OCI-LY3 (cell line): ENCODE data around the gene CPT1C.

Experiments
- H2AFZ ChIP-seq: fragments of 200-600, 300-600 bp; shearing (Covaris generic); 2 replicates; pipeline ENCODE4 v1.6.0; 2014; ENCODE audit warnings: antibody characterized with exemption, low read depth, low read length
- H3K27ac ChIP-seq: fragments of 200-600, 300-600 bp; sonication (generic); 2 replicates; pipeline ENCODE4 v1.5.1; 2014; ENCODE audit warnings: mild to moderate bottlenecking, low read length, moderate library complexity, mixed read lengths
- H3K27me3 ChIP-seq: fragments of 200-600, 300-600 bp; sonication (generic); 2 replicates; pipeline ENCODE4 v1.6.1; 2014; ENCODE audit warnings: low read depth, low read length, mixed read lengths
- H3K36me3 ChIP-seq: fragments of 200-600, 300-600 bp; sonication (generic); replicated peaks from 2 replicates; pipeline ENCODE3; 2014; ENCODE audit warnings: low read depth, low read length, mixed read lengths
- H3K4me1 ChIP-seq: fragments of 300-600, 200-600 bp; sonication (generic); 2 replicates; pipeline ENCODE4 v1.6.1; 2014; ENCODE audit warnings: low read length, mixed read lengths
- H3K4me2 ChIP-seq: fragments of 200-600, 300-600 bp; sonication (generic); 2 replicates; pipeline ENCODE4 v1.6.1; 2014; ENCODE audit warnings: low read length, mixed read lengths
- H3K4me3 ChIP-seq: fragments of 300-600, 200-600 bp; sonication (generic); 2 replicates; pipeline ENCODE4 v1.5.1; 2014; ENCODE audit warnings: antibody characterized with exemption, mild to moderate bottlenecking, low read length, moderate library complexity
- H3K79me2 ChIP-seq: fragments of 300-600, 200-600 bp; shearing (Covaris generic); 2 replicates; pipeline ENCODE4 v1.6.1; 2014; ENCODE audit warnings: mild to moderate bottlenecking, low read length, mixed read lengths
- H3K9ac ChIP-seq: fragments of 300-600, 200-600 bp; shearing (Covaris generic); 2 replicates; pipeline ENCODE4 v1.6.0; 2014; ENCODE audit warnings: mild to moderate bottlenecking, low read length, moderate library complexity
- H3K9me3 ChIP-seq: fragments of 200-600, 300-600 bp; shearing (Covaris generic); 2 replicates; pipeline ENCODE4 v1.6.1; 2014; ENCODE audit warnings: low read length, mixed read lengths; ENCODE audit not compliant: insufficient read depth
- H4K20me1 ChIP-seq: fragments of 200-600, 300-600 bp; sonication (generic); 2 replicates; pipeline ENCODE4 v1.6.1; 2016; ENCODE audit warnings: low read length, mixed read lengths; ENCODE audit not compliant: insufficient read depth
- CTCF ChIP-seq: fragments of 200-600, 300-600 bp; sonication (generic); IDR thresholded peaks from 2 replicates; pipeline ENCODE4 v1.5.1; 2014; ENCODE audit warnings: antibody characterized with exemption, low read length, low read depth
- EZH2phosphoT487 ChIP-seq: fragments of 200-600 bp; shearing (Covaris generic); IDR thresholded peaks from 2 replicates; pipeline ENCODE4 v1.6.1; 2018; ENCODE audit warnings: antibody characterized with exemption, mixed run types, low read depth

CPT1C gene

DNA sequence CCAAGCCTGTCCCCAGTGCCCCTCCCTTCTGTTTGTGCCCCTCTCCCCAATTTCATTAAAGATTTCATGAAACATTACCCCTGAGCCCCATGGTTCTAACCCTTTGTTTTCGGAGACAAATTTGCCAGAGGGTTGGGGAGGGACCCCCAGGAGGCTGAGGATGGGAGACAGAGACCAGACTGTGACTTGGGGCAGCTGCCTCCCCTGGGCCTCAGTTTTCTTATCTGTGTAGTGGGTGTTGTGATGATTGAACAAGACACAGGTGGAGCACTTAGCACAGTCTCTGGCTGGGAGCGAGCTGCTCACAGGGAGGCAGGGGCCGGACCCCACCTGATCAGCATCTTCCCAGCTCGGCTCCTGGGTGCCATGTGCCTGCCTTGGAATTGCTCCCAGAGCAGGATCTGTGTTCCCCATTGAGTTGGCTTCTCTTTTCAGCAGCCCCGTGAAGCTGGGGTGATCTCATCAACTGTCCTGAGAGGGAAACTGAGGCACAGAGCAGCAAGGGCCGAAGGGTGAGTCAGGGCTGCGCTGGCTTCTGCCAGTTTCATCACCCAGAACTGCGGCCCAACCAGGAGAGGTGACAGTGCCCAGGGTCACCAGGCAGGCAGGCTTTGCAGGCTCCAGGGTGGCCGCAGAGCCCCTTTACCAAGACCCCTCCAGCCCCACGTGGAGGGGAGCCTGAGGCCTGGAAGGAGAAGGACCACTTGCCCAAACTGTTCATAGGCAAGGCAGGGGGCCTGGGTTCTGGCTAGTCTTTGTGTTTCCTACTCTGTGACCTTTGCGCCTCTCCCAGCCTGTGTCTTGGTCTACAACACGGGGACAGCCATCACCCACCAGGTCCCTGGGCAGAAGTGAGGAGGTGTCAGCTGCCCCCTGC, 32.1 kb upstream of the CPT1C start:
- no peak overlapping the region for H3K9ac ChIP-seq
- peaks cover 7% of the 10 kb centered on the region; the same call in 1 of the 2 replicates for H3K79me2 ChIP-seq
- H3K27me3 ChIP-seq: no peaks in the 10 kb centered on the region
- H2AFZ ChIP-seq: no peak overlapping the region
- no peak overlapping the region for H3K27ac ChIP-seq
- no peaks in the 10 kb centered on the region for H3K9me3 ChIP-seq
- H3K36me3 ChIP-seq: peaks cover 77% of the 10 kb centered on the region
- 0 out of 2 replicates have a peak, but pooled peaks cover 8% of the 10 kb centered on the region for H4K20me1 ChIP-seq
- H3K4me1 ChIP-seq: peaks cover under 1% of the 10 kb centered on the region; the same call in 1 of the 2 replicates
- H3K4me2 ChIP-seq: no peak overlapping the region
- no peak overlapping the region for H3K4me3 ChIP-seq
- TF ChIP-seq EZH2phosphoT487: no peak
- TF ChIP-seq CTCF: no peak

DNA sequence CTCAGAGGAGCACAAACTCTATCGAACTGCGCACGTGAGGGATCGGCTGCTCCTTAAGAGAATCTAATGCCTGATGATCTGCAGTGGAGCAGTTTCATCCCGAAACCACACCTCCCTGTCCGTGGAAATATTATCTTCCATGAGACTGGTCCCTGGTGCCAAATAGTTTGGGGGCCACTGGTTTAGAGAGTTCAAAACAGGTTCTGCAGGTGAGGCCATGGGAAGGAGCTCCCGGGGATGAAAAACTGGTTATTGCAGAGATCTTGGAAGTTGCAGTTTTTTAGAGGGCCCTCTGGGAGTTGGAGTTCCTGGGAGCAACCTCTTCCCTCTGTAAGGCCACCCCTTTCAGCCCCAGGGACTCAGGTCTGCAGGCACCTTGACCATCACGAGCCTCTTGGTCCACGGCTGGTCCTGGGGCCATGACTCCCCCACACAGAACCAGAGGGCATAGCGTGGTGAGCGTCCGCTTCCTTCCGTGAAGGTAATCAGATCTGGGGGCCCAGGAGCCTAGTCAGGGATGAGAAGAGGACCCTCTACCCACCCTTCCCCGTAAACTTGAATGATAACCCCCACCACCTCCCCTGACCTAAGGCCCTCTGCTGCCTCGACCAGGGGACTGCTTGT, 30.5 kb upstream of the CPT1C start:
- Histone ChIP-seq H3K4me3 (no peak overlapping the region), H2AFZ (no peak overlapping the region), H3K4me2 (no peak overlapping the region), H3K79me2 (peaks cover 23% of the 10 kb centered on the region), H3K27ac (no peak overlapping the region), H3K27me3 (no peaks in the 10 kb centered on the region), H4K20me1 (peaks cover 12% of the 10 kb centered on the region), H3K9me3 (no peaks in the 10 kb centered on the region), H3K9ac (no peak overlapping the region), H3K4me1 (peaks cover 4% of the 10 kb centered on the region; the same call in 1 of the 2 replicates), H3K36me3 (peaks cover 63% of the 10 kb centered on the region)
- TF ChIP-seq CTCF: no peak
- TF ChIP-seq EZH2phosphoT487: no peak

- no peak for TF ChIP-seq CTCF
- Histone ChIP-seq H3K9me3 (no peaks in the 10 kb centered on the region), H3K27ac (no peak overlapping the region), H3K4me3 (no peak overlapping the region), H3K4me1 (peaks cover 11% of the 10 kb centered on the region), H4K20me1 (peaks cover 12% of the 10 kb centered on the region), H3K9ac (no peak overlapping the region), H3K79me2 (peaks cover 36% of the 10 kb centered on the region), H3K27me3 (no peaks in the 10 kb centered on the region), H2AFZ (no peak overlapping the region), H3K4me2 (no peak overlapping the region), H3K36me3 (peaks cover 53% of the 10 kb centered on the region)
These were observed 28.9 kb upstream of the CPT1C start for GRCh38 chr19:49662011-49662410.

- Histone ChIP-seq H3K27ac (no peak overlapping the region), H3K4me2 (no peak overlapping the region), H4K20me1 (peaks cover 12% of the 10 kb centered on the region), H2AFZ (no peak overlapping the region), H3K9me3 (no peaks in the 10 kb centered on the region), H3K79me2 (peaks cover 42% of the 10 kb centered on the region), H3K27me3 (no peaks in the 10 kb centered on the region), H3K4me3 (no peak overlapping the region), H3K36me3 (peaks cover 48% of the 10 kb centered on the region), H3K4me1 (peaks cover 14% of the 10 kb centered on the region), H3K9ac (no peak overlapping the region)
- no peak for TF ChIP-seq CTCF
- TF ChIP-seq EZH2phosphoT487: no peak
These were observed 27.7 kb upstream of the CPT1C start for GRCh38 chr19:49663224-49663623.
